Esophagus muscularis mucosa (tissue), 4 donors: Measurements from ENCODE around the gene CSNK1D.

Experiments used
- EP300 ChIP-seq: sonication (generic); formaldehyde crosslinking; IDR thresholded peaks from one replicate; pipeline ENCODE4 v1.6.1; 2017; ENCODE audit warnings: antibody characterized with exemption
- POLR2A ChIP-seq: fragments of 450-650 bp; IDR thresholded peaks from one replicate; pipeline ENCODE4 v1.6.1; 2017; ENCODE audit warnings: antibody characterized with exemption, moderate library complexity, mild to moderate bottlenecking, low read depth
- POLR2AphosphoS5 ChIP-seq, 2 donors: sonication (generic); formaldehyde crosslinking; IDR thresholded peaks; one replicate each; pipeline ENCODE4 v1.6.1; 2017; ENCODE audit warnings: antibody characterized with exemption in 2 of 2
- TF ChIP-seq, protein P1 (sequence below), 3 experiments: fragments of 200-600 bp in 2 of 3; fragments of 450-650 bp in 1 of 3; sonication (generic) in 2 of 3; IDR thresholded peaks; one replicate each; pipeline ENCODE4 v1.5.1; 2017 to 2019; ENCODE audit warnings: antibody characterized with exemption in 3 of 3, mild to moderate bottlenecking in 2 of 3, moderate library complexity in 1 of 3

DNA sequence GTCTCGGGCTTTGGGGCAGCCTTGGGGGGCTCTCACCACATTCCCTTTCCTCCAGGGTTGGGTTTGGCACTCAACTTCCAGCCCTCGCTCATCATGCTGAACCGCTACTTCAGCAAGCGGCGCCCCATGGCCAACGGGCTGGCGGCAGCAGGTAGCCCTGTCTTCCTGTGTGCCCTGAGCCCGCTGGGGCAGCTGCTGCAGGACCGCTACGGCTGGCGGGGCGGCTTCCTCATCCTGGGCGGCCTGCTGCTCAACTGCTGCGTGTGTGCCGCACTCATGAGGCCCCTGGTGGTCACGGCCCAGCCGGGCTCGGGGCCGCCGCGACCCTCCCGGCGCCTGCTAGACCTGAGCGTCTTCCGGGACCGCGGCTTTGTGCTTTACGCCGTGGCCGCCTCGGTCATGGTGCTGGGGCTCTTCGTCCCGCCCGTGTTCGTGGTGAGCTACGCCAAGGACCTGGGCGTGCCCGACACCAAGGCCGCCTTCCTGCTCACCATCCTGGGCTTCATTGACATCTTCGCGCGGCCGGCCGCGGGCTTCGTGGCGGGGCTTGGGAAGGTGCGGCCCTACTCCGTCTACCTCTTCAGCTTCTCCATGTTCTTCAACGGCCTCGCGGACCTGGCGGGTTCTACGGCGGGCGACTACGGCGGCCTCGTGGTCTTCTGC lies 36.3 kb downstream of the CSNK1D start:
- TF ChIP-seq, protein P1, sequence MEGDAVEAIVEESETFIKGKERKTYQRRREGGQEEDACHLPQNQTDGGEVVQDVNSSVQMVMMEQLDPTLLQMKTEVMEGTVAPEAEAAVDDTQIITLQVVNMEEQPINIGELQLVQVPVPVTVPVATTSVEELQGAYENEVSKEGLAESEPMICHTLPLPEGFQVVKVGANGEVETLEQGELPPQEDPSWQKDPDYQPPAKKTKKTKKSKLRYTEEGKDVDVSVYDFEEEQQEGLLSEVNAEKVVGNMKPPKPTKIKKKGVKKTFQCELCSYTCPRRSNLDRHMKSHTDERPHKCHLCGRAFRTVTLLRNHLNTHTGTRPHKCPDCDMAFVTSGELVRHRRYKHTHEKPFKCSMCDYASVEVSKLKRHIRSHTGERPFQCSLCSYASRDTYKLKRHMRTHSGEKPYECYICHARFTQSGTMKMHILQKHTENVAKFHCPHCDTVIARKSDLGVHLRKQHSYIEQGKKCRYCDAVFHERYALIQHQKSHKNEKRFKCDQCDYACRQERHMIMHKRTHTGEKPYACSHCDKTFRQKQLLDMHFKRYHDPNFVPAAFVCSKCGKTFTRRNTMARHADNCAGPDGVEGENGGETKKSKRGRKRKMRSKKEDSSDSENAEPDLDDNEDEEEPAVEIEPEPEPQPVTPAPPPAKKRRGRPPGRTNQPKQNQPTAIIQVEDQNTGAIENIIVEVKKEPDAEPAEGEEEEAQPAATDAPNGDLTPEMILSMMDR (IDR thresholded peaks at IDR 0.05) = no peak
- TF ChIP-seq POLR2A = no peak
- no peak for TF ChIP-seq EP300
- no peak for TF ChIP-seq POLR2AphosphoS5 (IDR thresholded peaks at IDR 0.05)
